AG10803 (cell line): ENCODE data around the gene TMEM225B.

Source experiments
- DNase-seq: peaks from one replicate; pipeline ENCODE4 v3.0.0; 2010; ENCODE audit warnings: low read depth
- H3K4me3 ChIP-seq: 2 replicates; pipeline ENCODE4 v1.5.1; 2011; ENCODE audit warnings: mild to moderate bottlenecking, low read length, control low read depth
- TF ChIP-seq, protein P1 (sequence below): conservative IDR thresholded peaks from 2 replicates; pipeline ENCODE4 v1.5.1; 2011; ENCODE audit warnings: mild to moderate bottlenecking, low read length, control low read depth, inconsistent platforms

Gene TMEM225B

DNA sequence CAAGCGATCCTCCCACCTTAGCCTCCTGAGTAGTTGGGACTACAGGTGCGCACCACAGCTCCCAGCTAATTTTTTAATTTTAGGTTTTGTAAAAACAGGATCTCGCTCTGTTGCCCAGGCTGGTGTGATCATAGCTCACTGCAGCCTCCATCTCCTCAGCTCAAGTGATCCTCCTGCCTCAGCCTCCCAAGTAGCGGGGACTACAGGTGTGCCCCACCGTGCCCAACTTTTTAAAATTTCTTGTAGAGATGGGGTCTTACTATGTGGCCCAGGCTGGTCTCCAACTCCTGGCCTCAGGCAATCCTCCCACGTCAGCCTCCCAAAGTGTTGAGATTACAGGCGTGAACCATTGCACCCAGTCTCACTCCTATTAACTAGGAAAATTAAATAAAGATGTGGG lies 7.5 kb downstream of the TMEM225B start:
- TF ChIP-seq, protein P1, sequence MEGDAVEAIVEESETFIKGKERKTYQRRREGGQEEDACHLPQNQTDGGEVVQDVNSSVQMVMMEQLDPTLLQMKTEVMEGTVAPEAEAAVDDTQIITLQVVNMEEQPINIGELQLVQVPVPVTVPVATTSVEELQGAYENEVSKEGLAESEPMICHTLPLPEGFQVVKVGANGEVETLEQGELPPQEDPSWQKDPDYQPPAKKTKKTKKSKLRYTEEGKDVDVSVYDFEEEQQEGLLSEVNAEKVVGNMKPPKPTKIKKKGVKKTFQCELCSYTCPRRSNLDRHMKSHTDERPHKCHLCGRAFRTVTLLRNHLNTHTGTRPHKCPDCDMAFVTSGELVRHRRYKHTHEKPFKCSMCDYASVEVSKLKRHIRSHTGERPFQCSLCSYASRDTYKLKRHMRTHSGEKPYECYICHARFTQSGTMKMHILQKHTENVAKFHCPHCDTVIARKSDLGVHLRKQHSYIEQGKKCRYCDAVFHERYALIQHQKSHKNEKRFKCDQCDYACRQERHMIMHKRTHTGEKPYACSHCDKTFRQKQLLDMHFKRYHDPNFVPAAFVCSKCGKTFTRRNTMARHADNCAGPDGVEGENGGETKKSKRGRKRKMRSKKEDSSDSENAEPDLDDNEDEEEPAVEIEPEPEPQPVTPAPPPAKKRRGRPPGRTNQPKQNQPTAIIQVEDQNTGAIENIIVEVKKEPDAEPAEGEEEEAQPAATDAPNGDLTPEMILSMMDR, result no peak
- DNase-seq, result no peak
- no peak overlapping the region for H3K4me3 ChIP-seq

DNA sequence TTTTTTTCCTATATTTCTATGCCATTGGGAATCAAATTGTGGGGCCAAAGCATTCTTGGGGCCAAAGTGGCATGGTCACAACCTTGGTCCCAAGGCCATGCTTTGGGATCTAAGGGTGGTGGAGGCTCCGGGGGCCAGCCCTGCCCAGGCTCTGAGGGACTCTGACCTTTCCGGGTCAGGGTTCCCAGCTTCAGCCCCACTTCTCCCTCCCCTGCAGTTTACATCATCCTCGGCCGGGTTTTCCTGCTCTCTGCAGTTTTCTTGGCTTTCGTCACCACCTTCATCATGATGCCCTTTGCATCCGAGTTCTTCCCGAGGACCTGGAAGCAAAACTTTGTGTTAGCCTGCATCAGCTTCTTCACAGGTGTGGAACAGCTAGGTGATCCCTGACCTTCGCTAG lies 8.5 kb downstream of the TMEM225B start:
- no peak overlapping the region for H3K4me3 ChIP-seq
- TF ChIP-seq, protein P1, result no peak
- DNase-seq, result no peak

DNA sequence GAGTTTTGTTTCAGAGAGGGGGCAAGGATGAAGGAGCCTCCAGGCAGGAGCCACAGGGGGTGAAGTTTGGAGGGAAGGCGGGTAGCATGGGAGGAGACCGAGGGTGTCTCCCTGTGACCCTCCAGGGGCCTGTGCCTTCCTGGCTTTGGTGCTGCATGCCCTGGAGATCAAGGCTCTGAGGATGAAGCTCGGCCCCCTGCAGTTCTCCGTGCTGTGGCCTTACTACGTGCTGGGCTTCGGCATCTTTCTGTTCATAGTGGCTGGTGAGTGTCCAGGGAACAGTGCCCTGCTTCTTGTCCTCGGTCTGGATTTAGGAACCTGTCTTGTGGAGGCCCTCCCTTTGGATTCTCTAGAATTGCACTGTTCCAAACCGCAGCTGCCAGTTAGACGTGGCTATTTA lies 9.5 kb downstream of the TMEM225B start:
- H3K4me3 ChIP-seq, result no peak overlapping the region
- DNase-seq, result no peak
- TF ChIP-seq, protein P1, result no peak

DNA sequence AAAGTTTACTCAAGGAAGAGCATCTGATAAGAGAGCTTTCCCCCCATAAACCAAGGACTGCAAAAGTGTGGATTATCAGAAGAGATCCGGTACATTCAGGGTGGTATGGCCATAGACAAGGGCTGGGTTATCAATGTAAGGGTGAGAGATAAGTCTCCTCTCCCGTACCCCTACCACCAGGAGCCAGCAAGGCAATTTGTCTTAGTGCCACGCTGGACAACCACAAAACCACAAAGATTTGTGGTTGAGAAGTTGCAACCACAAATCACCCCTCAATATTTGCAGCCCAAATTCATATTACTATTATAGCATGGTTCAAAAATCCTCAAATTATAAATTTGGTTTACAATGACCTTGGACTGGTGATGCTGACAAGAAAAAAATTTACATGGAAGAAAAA lies 16.4 kb downstream of the TMEM225B start:
- no peak overlapping the region for H3K4me3 ChIP-seq
- DNase-seq, result no peak
- TF ChIP-seq, protein P1, result no peak

DNA sequence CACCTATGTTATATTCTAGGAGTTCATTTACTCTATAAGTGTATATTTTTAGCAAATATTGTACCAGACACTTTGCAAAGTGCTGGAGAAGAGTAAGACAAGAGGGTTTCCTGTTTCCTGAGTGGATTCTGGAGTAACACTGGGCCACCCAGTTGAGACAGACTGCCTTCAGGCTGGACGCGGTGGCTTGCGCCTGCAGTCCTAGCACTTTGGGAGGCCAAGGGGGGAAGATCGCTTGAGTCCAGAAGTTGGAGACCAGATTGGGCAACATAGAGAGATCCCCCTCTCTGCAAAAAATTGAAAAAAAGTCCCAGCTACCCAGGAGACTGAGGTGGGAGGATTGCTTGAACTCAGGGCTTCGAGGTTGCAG lies 17.9 kb downstream of the TMEM225B start:
- TF ChIP-seq, protein P1, result no peak
- H3K4me3 ChIP-seq, result peak overlapping the region; percentile 98
- DNase-seq, result no peak

DNA sequence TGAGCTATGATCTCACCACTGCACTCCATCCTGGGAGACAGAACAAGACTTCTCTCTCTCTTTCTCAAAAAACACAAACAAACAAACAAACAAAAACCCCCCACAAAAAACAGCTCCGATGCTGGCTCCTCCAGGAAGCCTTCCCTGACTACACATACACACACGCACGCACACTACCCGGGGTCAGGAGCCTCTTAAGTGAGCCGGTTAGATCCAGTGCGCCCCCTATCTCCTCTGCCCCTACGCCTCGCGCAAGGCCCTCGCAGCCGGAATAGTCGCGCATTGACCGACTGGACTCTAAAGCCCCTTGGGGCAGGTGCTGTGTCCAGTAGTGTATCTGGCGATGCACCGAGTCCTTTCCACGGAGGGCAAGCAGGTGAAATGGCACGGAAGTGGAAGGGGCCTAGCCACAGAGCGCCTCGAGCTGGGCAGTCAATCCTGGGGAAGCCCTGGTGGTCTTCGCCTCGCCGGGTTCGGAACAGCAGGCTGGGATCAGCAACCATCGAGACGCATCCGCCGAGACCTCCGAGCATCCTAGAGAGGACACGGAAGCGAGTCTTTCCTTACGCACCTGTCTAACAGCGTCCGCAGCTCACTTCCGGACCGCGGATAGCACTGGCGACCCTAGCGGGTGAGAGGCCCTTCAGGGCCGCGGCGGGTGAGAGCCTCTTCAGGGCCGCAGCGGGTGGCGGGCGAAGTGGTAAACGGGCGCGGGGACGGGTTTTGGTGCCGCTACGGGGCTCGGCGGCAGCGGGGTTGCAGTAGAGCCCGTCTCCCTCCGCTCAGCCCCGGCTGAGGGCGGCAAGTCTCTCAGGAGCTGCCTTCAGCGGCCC lies 18.5 kb downstream of the TMEM225B start, which contains the start of gene ZSCAN25:
TSS of gene ZSCAN25 (plus strand) at position 588 of the 833 bp plus-strand sequence. CDS start 2,661 bp downstream, outside the sequence.
- DNase-seq, result peak; percentile 92
- peak within 1 kb of the TSS; percentile 98 for H3K4me3 ChIP-seq
- TF ChIP-seq, protein P1, result peak; percentile 51

DNA sequence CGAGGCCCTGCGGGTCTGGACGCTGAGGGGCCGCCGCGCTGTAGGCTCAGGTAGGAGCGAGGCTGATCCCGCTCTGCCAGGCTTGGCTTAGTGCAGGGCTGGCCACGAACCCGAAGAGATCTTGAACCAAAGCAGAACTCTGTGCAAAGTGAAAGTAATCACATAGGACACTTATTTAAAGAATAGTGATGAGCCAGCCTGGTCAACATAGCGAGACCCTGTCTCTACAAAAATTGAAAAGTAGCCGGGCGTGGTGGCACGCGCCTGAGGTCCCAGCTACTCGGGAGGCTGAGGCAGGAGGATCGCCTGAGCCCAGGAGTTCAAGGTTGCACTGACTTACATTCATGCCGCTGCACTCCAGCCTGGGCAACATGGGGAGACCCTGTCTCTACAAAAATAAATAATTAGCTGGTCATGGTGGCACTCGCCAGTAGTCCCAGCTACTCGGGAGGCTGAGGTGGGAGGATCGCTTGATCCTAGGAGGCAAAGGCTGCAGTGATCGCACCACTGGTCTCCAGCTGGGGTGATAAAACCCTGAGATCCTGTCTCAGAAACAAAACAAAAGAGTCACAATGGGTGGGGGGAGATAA lies 19.2 kb downstream of the TMEM225B start:
- DNase-seq, result no peak
- peak overlapping the region; percentile 98 for H3K4me3 ChIP-seq
- TF ChIP-seq, protein P1, result no peak
